ENCODE measurements around the gene C1orf53. TPM values are rescaled to one million over a fixed set of nuclear protein-coding genes. Genes with fewer than 3 reads are reported as not detected.
A peak's percentile ranks its signal among the peaks of the same experiment; 100 is the strongest.

Gene C1orf53
- total RNA-seq, 1 experiment from 2014 or later = 1.4 TPM

DNA sequence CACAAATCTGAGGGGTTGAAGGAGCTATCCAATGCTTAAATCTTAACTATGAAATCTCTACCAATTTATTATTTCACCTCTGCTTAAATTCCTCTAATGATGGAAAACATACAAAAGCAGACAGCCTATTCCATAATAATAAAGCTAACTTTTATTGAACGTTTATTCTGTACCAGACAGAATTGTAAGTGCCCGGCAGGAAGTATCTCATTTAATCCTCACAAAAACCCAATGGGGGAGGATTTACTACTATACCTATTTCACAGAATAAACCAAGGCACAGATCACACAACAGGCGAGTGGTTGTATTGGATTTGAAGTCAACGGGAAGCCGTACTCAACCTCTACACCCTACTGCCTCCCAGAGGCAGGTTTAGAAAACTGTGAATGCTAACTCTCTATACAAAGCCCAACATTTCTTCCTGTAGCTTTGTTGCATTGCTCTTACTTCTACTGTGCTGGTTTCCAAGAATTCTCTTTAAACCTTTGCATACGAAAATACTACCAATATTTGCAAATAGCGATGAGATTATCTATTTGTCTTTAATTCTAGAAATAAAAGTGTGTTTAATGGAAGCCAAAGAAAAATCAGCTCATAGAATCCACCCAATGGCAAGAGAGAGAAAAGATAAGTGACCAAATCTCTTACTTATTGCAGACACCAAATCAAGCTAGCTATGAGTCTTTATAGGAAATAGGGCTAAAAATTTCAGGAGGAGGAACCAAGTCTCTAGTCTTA lies 33.5 kb upstream of the C1orf53 start:
- no peaks in the 10 kb centered on the region for H3K79me2 ChIP-seq (ENCODE audit: insufficient read depth, low read length)
- WGBS (ENCODE audit: extremely low coverage, insufficient read length, low lambda C conversion rate) = no CpG with 5 or more reads among the region's 7 CpGs
- H2BK15ac ChIP-seq (ENCODE audit: low read depth, low read length) = no peak overlapping the region
- H3K4ac ChIP-seq (ENCODE audit: low read depth, low read length) = no peak overlapping the region
- no peak overlapping the region for H3K23ac ChIP-seq (ENCODE audit: insufficient read length, low read depth, low read length)
- H3K27ac ChIP-seq (ENCODE audit: insufficient read length, low read depth, low read length) = no peak overlapping the region
- Mint-ChIP-seq H3K4me3 (no peak overlapping the region), H3K4me1 (peaks cover 14 to 17% of the 10 kb centered on the region in 2 experiments), H3K9me3 (no peaks in the 10 kb centered on the region; a peak in 1 of 5 replicates), H3K27ac (peak overlapping the region in 1 of 3 experiments; percentile 11; a peak in 1 of 7 replicates), H3K36me3 (ENCODE audit: insufficient read depth in 1 of 3, low read depth in 3 of 3) (no peaks in the 10 kb centered on the region), H3K27me3 (ENCODE audit: low read depth) (no peaks in the 10 kb centered on the region; the same call in 1 of the 2 replicates)
- H4K8ac ChIP-seq (replicated peaks; ENCODE audit: insufficient read length, low read depth, low read length) = no peak overlapping the region
- H3K9me3 ChIP-seq (ENCODE audit: control insufficient read depth, low read depth, low read length) = no peaks in the 10 kb centered on the region
- no peaks in the 10 kb centered on the region for H3K4me1 ChIP-seq (ENCODE audit: insufficient read depth, low read length)
- H3K14ac ChIP-seq (ENCODE audit: insufficient read depth, low read length) = no peak overlapping the region
- H3K9ac ChIP-seq (ENCODE audit: extremely low read depth, insufficient read length, low read length) = no peak overlapping the region
- no peak overlapping the region for H3T11ph ChIP-seq (ENCODE audit: low read length)
- no peaks in the 10 kb centered on the region for H4K20me1 ChIP-seq (ENCODE audit: control insufficient read depth, insufficient read depth, insufficient read length)
- no peaks in the 10 kb centered on the region for H3K79me1 ChIP-seq (ENCODE audit: insufficient read depth, low read depth, low read length, poor library complexity, severe bottlenecking)
- H2AK5ac ChIP-seq (ENCODE audit: insufficient read length, low read length) = no peak overlapping the region
- H3K56ac ChIP-seq (ENCODE audit: insufficient read length, low read depth, low read length) = no peak overlapping the region
- H3K18ac ChIP-seq (ENCODE audit: insufficient read length, low read depth, low read length) = no peak overlapping the region
- peak; percentile 52 for DNase-seq
- no peak overlapping the region for H4K5ac ChIP-seq (ENCODE audit: insufficient read length, low read depth, low read length)
- no peaks in the 10 kb centered on the region for H3K27me3 ChIP-seq (ENCODE audit: insufficient read depth, low read length)
- no peak overlapping the region for H2BK12ac ChIP-seq (ENCODE audit: insufficient read length, low read depth, low read length)
- no peak overlapping the region for H2BK20ac ChIP-seq (ENCODE audit: low read depth, low read length, poor library complexity, severe bottlenecking)
- no peak overlapping the region for H2BK5ac ChIP-seq (ENCODE audit: insufficient read length, low read length)
- no peak overlapping the region for H3K4me2 ChIP-seq (ENCODE audit: insufficient read depth, insufficient read length, low read length)
- TF ChIP-seq, protein P1, sequence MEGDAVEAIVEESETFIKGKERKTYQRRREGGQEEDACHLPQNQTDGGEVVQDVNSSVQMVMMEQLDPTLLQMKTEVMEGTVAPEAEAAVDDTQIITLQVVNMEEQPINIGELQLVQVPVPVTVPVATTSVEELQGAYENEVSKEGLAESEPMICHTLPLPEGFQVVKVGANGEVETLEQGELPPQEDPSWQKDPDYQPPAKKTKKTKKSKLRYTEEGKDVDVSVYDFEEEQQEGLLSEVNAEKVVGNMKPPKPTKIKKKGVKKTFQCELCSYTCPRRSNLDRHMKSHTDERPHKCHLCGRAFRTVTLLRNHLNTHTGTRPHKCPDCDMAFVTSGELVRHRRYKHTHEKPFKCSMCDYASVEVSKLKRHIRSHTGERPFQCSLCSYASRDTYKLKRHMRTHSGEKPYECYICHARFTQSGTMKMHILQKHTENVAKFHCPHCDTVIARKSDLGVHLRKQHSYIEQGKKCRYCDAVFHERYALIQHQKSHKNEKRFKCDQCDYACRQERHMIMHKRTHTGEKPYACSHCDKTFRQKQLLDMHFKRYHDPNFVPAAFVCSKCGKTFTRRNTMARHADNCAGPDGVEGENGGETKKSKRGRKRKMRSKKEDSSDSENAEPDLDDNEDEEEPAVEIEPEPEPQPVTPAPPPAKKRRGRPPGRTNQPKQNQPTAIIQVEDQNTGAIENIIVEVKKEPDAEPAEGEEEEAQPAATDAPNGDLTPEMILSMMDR (conservative IDR thresholded peaks at IDR 0.05) = peak; percentile 84
- no peak overlapping the region for H2AFZ ChIP-seq (ENCODE audit: low read length)
- H2BK120ac ChIP-seq (ENCODE audit: low read depth, low read length, poor library complexity, severe bottlenecking) = no peak overlapping the region
- no peak overlapping the region for H4K91ac ChIP-seq (ENCODE audit: insufficient read length, low read depth, low read length)
- H3K23me2 ChIP-seq (ENCODE audit: insufficient read length, low read depth, low read length, poor library complexity, severe bottlenecking) = no peaks in the 10 kb centered on the region
